Fibroblast of lung (primary cell): Measurements from ENCODE around the gene SPINK4.

ENCODE experiments used
- CTCF ChIP-seq, 2 donors: IDR thresholded peaks in 1 of 2; conservative IDR thresholded peaks in 1 of 2; 1 replicate in 1 of 2; 2 replicates in 1 of 2; pipeline ENCODE4 v1.5.1; 2011 to 2012; ENCODE audit warnings: low read length in 2 of 2, control low read depth in 1 of 2, inconsistent platforms in 1 of 2, low read depth in 1 of 2, mild to moderate bottlenecking in 1 of 2
- EZH2 ChIP-seq: IDR thresholded peaks from 2 replicates; pipeline ENCODE4 v1.5.1; 2012; ENCODE audit warnings: low read length, control low read depth, mild to moderate bottlenecking; ENCODE audit errors: missing control alignments

GRCh38 chr9:33294670-33295432 lies 54.9 kb downstream of the SPINK4 start:
- TF ChIP-seq CTCF (conservative IDR thresholded peaks at IDR 0.05 in 1 of 2, IDR thresholded peaks at IDR 0.05 in 1 of 2; ENCODE audit: low read depth in 1 of 2, low read length in 2 of 2), result no peak
- TF ChIP-seq EZH2, result no peak
